Keratinocyte (primary cell): Measurements from ENCODE around the gene FLII.

ENCODE experiments used
- CTCF ChIP-seq, 3 experiments: IDR thresholded peaks in 1 of 3; conservative IDR thresholded peaks in 1 of 3; optimal IDR thresholded peaks in 1 of 3; 2 replicates in 2 of 3; 3 replicates in 1 of 3; pipeline versions ENCODE3 to v1.5.1; 2011; ENCODE audit warnings: low read length in 3 of 3, mild to moderate bottlenecking in 3 of 3, moderate library complexity in 2 of 3, control low read depth in 1 of 3, inconsistent platforms in 1 of 3; ENCODE audit not compliant: insufficient read depth in 2 of 3; ENCODE audit errors: extremely low read depth in 1 of 3
- EZH2 ChIP-seq: IDR thresholded peaks from one replicate; pipeline ENCODE4 v1.6.1; 2012; ENCODE audit warnings: inconsistent platforms, mild to moderate bottlenecking, low read length, moderate library complexity

- TF ChIP-seq CTCF (optimal IDR thresholded peaks at IDR 0.05 in 1 of 3, IDR thresholded peaks at IDR 0.05 in 1 of 3, conservative IDR thresholded peaks at IDR 0.05 in 1 of 3; ENCODE audit: extremely low read depth in 1 of 3, insufficient read depth in 2 of 3, low read length in 3 of 3) (no peak), EZH2 (no peak)
These were observed 13.3 kb downstream of the FLII start for GRCh38 chr17:18245038-18245776.
